NCI-H2107 (cell line): Measurements from ENCODE around the gene ASAP2.

Experiments used
- DNase-seq: peaks from one replicate; lab custom pipeline; 2025; lab: John Stamatoyannopoulos, UW

Gene ASAP2

DNA sequence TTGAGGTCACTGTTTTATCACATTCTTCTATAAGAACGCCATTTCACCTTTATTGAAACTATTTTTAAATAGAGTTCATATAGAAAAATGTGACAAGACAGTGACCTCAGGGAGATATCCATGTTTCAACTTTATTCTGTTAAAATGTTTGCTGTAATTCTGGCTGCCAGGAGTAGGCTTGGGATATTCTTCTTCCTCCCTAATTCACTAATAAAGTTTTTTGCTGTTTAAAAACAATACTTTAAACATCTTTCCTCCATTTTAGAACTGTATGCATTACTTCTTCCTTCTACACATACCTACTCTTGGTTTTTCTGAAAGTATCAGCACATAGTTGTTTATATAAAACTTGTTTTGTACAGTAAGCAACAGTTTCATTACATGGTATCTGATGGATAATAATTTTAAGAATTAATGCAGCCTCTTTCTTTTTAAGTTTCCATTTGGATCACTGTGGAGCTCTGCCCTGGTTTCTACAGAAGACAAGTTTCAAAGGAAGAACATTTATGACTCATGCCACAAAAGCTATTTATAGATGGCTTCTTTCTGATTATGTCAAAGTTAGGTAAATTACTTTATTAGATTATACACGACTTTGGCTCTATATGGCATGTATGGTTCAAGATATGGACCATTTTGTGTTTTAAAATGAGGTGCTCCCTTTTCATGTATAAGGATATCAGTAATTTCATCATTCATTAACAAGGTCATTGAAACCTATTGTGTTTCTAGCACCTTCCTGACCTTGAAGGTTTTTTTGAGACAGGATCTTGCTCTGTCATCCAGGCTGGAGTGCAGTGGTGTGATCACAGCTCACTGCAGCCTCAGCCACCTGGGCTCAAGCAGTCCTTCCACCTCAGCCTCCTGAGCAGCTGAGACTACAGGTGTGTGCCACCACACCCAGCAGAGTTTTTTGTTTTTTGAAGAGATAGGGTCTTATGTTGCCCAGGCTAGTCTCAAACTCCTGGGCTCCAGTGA, 224.0 kb downstream of the ASAP2 start:
- DNase-seq: no peak

DNA sequence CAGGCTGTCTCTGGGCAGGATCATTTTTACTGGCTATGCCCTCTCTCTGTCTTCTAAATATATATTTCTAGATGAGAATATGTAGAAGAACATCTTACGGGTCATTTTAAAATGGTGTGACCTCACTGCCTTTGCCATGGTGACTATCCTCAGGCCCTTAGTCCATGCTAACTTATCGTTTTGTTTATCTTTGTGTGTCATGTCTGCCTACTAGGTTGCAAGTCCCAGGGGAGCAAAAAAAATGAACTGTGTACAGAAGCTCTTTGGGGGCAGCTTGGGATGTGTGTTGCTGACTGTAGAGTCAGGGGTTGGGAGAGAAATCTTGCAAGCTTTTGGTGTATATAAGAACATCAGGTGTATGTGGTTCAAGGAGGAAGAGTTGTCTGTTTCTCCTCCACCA, 227.9 kb downstream of the ASAP2 start:
- no peak for DNase-seq

GRCh38 chr2:9439536-9439935, 232.9 kb downstream of the ASAP2 start:
- DNase-seq: no peak

- DNase-seq: no peak
Observed at GRCh38 chr2:9440058-9440727, 233.6 kb downstream of the ASAP2 start.

DNA sequence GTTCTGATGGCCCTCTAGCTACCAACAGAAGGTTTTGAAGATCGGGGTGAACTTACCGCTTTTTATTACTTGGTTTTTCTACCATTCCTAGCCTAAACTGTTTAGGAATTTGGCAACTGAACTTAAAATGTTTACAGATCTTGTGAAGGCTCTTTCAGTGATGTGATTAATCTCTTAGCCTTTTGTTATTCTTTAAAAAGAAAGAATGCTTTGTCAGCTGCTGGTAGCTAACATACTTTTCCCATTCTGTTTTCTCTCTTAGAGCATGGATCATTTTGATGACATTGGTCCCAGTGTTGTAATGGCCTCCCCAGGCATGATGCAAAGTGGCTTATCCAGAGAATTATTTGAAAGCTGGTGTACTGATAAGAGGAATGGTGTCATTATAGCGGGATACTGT, 234.9 kb downstream of the ASAP2 start:
- no peak for DNase-seq

DNA sequence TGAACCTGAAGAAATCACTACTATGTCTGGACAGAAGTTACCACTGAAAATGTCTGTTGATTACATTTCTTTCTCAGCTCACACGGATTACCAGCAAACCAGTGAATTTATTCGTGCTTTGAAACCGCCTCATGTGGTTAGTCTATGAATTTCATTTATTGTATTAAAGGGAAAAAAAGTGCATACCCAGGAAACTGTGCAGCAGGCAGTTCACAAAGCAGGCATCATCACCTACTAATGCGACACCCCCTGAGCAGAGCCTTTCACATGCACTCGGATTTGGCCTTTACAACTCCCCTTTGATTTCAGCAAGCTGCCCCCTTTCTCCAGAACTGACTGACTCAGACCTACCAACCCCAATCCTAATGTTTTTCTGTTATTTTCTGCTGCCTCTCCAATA, 236.9 kb downstream of the ASAP2 start:
- no peak for DNase-seq

DNA sequence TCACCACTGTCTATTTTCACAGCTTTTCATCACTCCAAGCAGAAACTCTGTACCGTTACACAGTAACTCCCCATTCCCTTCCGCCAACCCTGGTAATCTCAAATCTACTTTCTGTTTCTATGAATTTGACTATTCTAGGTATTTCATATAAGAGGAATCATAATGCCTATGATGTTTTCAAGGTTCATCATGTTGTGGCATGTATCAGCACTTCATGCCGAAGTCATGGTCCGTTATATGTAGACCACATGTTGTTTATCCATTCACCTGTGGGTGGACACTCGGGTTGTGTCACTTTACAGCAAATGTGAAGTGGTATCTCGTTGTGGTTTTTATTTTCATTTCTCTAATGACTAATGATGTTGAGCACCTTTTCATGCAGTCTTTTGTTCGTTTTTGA, 238.5 kb downstream of the ASAP2 start:
- no peak for DNase-seq

DNA sequence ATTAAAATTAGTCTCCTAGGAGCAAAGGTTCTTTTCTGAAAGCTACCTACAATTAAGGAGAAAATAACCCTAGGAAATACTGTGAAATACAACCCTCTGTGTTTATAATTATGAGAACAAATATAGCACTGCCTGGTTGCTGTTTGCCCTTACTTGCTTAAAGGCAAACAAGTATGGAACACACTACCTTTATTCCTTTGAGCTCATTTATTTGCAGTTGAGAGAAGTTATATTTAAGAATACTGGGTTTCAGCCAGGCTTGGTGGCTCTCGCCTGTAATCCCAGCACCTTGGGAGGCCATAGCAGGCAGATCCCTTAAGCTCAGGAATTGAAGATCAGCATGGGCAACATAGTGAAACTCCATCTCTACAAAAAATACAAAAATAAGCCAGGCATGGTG, 244.6 kb downstream of the ASAP2 start:
- no peak for DNase-seq
